ENCODE results near the gene SLC39A13. TPM values are rescaled to one million over a fixed set of nuclear protein-coding genes. Genes with fewer than 3 reads are reported as not detected.

Gene SLC39A13
- total RNA-seq, 4 donors from 2014 or later = 19.9 to 56.9 (median 43.1) TPM

DNA sequence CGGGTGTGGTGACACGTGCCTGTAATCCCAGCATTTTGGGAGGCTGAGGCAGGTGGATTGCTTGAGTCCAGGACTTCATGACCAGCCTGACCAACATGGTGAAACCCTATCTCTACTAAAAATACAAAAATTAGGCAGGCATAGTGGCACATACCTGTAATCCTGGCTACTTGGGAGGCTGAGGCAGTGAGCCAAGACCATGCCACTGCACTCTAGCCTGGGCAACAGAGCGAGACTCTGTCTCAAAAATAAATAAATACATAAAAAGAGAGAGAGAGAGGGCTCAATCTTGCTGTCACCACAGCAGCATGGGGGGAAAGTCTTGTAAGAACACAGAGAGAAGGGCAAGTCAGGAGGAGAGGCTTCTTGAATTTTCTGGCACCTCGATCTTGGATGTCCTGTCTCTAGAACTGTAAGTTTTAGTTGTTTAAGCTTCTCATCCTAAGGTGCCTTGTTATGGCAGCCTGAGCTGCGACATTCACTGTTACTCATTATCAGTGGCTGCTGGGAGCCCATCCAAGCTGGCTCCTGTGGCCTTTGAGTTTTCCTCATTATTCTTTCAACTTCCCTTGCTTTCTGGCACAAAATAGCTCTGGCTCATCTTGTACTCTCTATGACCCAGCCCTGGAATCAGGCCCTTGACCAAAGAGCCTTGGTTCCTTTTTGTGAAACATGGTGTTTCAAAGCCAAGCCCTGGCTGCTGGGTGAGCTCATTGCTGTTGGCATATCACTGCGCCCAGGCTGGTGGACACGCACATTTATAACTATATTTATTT is 25.8 kb downstream of the SLC39A13 start:
- no peak for DNase-seq
- intact Hi-C loops (cut with DNase I; ENCODE audit: low total_unique reads) = no loop called here
- WGBS, 2 donors (ENCODE audit: low coverage in 1 of 2) = 74 to 76% methylated on average over 4 to 7 of the region's 7 CpGs
- Histone ChIP-seq H3K9me3 (no peaks in the 10 kb centered on the region), H3K27ac (no peak overlapping the region), H3K4me1 (peaks cover 0 to 9% (median 3%) of the 10 kb centered on the region in 4 donors), H3K4me3 (no peak overlapping the region), H3K27me3 (no peaks in the 10 kb centered on the region), H3K36me3 (no peaks in the 10 kb centered on the region)
- in situ Hi-C loops (cut with MboI; ENCODE audit: low pct_ligation_motif_present in 1 of 4, low pct_unique_long_range_greater_than_20kb in 1 of 4, low sequenced_read_pairs in 3 of 4) = no loop called here
- TF ChIP-seq POLR2A (IDR thresholded peaks at IDR 0.05) (no peak), EP300 (IDR thresholded peaks at IDR 0.05; ENCODE audit: low read depth) (no peak), POLR2AphosphoS5 (IDR thresholded peaks at IDR 0.05) (no peak)
- TF ChIP-seq, protein P1, sequence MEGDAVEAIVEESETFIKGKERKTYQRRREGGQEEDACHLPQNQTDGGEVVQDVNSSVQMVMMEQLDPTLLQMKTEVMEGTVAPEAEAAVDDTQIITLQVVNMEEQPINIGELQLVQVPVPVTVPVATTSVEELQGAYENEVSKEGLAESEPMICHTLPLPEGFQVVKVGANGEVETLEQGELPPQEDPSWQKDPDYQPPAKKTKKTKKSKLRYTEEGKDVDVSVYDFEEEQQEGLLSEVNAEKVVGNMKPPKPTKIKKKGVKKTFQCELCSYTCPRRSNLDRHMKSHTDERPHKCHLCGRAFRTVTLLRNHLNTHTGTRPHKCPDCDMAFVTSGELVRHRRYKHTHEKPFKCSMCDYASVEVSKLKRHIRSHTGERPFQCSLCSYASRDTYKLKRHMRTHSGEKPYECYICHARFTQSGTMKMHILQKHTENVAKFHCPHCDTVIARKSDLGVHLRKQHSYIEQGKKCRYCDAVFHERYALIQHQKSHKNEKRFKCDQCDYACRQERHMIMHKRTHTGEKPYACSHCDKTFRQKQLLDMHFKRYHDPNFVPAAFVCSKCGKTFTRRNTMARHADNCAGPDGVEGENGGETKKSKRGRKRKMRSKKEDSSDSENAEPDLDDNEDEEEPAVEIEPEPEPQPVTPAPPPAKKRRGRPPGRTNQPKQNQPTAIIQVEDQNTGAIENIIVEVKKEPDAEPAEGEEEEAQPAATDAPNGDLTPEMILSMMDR (IDR thresholded peaks at IDR 0.05) = no peak

DNA sequence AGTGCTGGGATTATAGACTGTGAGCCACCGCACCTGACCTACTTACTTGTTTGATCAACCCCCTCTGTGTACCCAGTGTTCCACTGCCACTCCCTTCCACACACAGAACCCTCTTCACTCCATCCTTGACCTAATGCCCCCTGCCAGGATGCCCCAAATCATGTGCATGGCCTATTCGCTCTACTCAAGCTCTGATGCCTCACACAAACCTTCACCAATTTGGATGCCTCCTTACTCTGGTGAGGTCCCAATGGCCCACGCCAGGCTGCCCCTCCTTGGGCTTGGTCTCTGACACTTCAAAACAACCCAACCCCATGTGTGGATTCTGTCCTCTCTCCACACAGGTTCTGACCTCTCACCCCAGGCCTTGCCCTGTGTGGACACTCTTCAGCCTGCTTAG is 27.3 kb downstream of the SLC39A13 start:
- 92% methylated on average over 3 of the region's 3 CpGs; no CpG with 5 or more reads in 1 of the 2 donors for WGBS, 2 donors (ENCODE audit: low coverage in 1 of 2)
- no peak for DNase-seq
- H3K27ac ChIP-seq = no peak overlapping the region
- H3K36me3 ChIP-seq = no peaks in the 10 kb centered on the region
- H3K27me3 ChIP-seq = no peaks in the 10 kb centered on the region
- TF ChIP-seq POLR2AphosphoS5 (IDR thresholded peaks at IDR 0.05) (no peak), EP300 (IDR thresholded peaks at IDR 0.05; ENCODE audit: low read depth) (no peak), POLR2A (IDR thresholded peaks at IDR 0.05) (no peak)
- TF ChIP-seq, protein P1 (IDR thresholded peaks at IDR 0.05) = no peak
- in situ Hi-C loops (cut with MboI; ENCODE audit: low pct_ligation_motif_present in 1 of 4, low pct_unique_long_range_greater_than_20kb in 1 of 4, low sequenced_read_pairs in 3 of 4) = no loop called here
- peaks cover 0 to 9% (median 3%) of the 10 kb centered on the region in 4 donors for H3K4me1 ChIP-seq
- no peak overlapping the region for H3K4me3 ChIP-seq
- intact Hi-C loops (cut with DNase I; ENCODE audit: low total_unique reads) = no loop called here
- H3K9me3 ChIP-seq = no peaks in the 10 kb centered on the region

DNA sequence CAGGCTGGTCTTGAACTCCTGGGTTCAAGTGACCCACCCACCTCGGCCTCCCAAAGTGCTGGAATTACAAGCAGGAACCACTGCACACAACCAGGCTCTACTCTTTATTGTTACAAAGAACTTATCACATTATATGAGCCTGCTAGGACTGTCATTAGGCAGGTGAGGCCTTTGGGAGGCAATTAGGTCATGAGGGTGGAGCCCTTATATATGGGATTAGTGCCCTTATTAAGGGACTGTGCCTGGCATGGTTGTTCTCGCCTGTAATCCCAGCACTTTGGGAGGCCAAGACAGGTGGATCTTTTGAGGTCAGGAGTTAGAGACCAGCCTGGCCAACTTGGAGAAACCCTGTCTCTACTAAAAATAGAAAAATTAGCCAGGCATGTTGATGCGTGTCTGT is 28.3 kb downstream of the SLC39A13 start:
- WGBS, 2 donors (ENCODE audit: low coverage in 1 of 2) = 93% methylated on average over 3 of the region's 3 CpGs; no CpG with 5 or more reads in 1 of the 2 donors
- in situ Hi-C loops (cut with MboI; ENCODE audit: low pct_ligation_motif_present in 1 of 4, low pct_unique_long_range_greater_than_20kb in 1 of 4, low sequenced_read_pairs in 3 of 4) = no loop called here
- Histone ChIP-seq H3K4me3 (no peak overlapping the region), H3K27ac (no peak overlapping the region), H3K9me3 (no peaks in the 10 kb centered on the region), H3K27me3 (no peaks in the 10 kb centered on the region), H3K36me3 (no peaks in the 10 kb centered on the region), H3K4me1 (peaks cover 0 to 9% (median 3%) of the 10 kb centered on the region in 4 donors)
- DNase-seq = no peak
- intact Hi-C loops (cut with DNase I; ENCODE audit: low total_unique reads) = no loop called here
- TF ChIP-seq, protein P1 (IDR thresholded peaks at IDR 0.05) = no peak
- no peak for TF ChIP-seq EP300 (IDR thresholded peaks at IDR 0.05; ENCODE audit: low read depth)
- no peak for TF ChIP-seq POLR2AphosphoS5 (IDR thresholded peaks at IDR 0.05)
- TF ChIP-seq POLR2A (IDR thresholded peaks at IDR 0.05) = no peak

- no peak overlapping the region for H3K4me3 ChIP-seq
- no peaks in the 10 kb centered on the region for H3K9me3 ChIP-seq
- TF ChIP-seq POLR2AphosphoS5 (IDR thresholded peaks at IDR 0.05) (no peak), POLR2A (IDR thresholded peaks at IDR 0.05) (no peak), EP300 (IDR thresholded peaks at IDR 0.05; ENCODE audit: low read depth) (no peak)
- TF ChIP-seq, protein P1 (IDR thresholded peaks at IDR 0.05) = no peak
- H3K36me3 ChIP-seq = no peaks in the 10 kb centered on the region
- intact Hi-C loops (cut with DNase I; ENCODE audit: low total_unique reads) (no loop called here), in situ Hi-C loops (cut with MboI; ENCODE audit: low pct_ligation_motif_present in 1 of 4, low pct_unique_long_range_greater_than_20kb in 1 of 4, low sequenced_read_pairs in 3 of 4) (no loop called here)
- H3K27me3 ChIP-seq = no peaks in the 10 kb centered on the region
- no peak overlapping the region for H3K27ac ChIP-seq
- DNase-seq = no peak
- WGBS, 2 donors (ENCODE audit: low coverage in 1 of 2) = 89 to 91% methylated on average over 5 to 11 of the region's 11 CpGs
- peaks cover 0 to 9% (median 3%) of the 10 kb centered on the region in 4 donors for H3K4me1 ChIP-seq
Measured at GRCh38 chr11:47437218-47437745, 28.9 kb downstream of the SLC39A13 start.

Measured in transverse colon (tissue), 4 donors.